ENCODE measurements around the gene RAN. TPM values are rescaled to one million over a fixed set of nuclear protein-coding genes. Genes with fewer than 3 reads are reported as not detected.

The RAN gene
- polyA plus RNA-seq, 1 of the 3 experiments (the other 2 are of a cell fraction), result 865 TPM

- TF ChIP-seq ZBTB33 (IDR thresholded peaks at IDR 0.05; ENCODE audit: borderline replicate concordance, low read depth), result no peak
- no peak for TF ChIP-seq FOSL2 (IDR thresholded peaks at IDR 0.05; ENCODE audit: borderline replicate concordance, low read depth)
- no peak for TF ChIP-seq FOXM1 (IDR thresholded peaks at IDR 0.05; ENCODE audit: low read depth)
- TF ChIP-seq MAX (IDR thresholded peaks at IDR 0.05; ENCODE audit: low read depth), result no peak
- no peak for TF ChIP-seq RAD21 (IDR thresholded peaks at IDR 0.05; ENCODE audit: low read length)
- no peak for TF ChIP-seq USF2 (IDR thresholded peaks at IDR 0.05; ENCODE audit: borderline replicate concordance, low read depth, low read length)
- no peak for TF ChIP-seq FOXJ3 (CRISPR knock-in tag; IDR thresholded peaks at IDR 0.05)
- TF ChIP-seq RCOR1 (IDR thresholded peaks at IDR 0.05; ENCODE audit: low read length), result no peak
- no peak for TF ChIP-seq NFIC (IDR thresholded peaks at IDR 0.05; ENCODE audit: borderline replicate concordance)
Observed at GRCh38 chr12:130873825-130874224, 2.0 kb downstream of the RAN start (continued).

DNA sequence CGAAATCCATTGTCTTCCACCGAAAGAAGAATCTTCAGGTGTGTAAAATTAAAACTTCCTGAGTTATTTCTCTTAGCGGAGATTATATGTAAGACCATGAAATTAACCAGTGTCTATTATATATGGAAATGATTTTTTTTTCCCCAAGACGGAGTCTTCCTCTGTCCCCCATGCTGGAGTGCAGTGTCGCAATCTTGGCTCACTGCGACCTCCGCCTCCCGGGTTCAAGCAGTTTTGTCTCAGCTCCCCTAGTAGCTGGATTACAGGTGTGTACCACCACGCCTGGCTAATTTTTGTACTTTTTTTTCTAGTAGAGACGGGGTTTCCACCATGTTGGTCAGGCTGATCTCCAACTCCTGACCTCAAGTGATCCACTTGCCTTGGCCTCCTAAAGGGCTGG is 2.8 kb downstream of the RAN start:
- 95% methylated on average over 10 of the region's 10 CpGs for WGBS (ENCODE audit: low lambda C conversion rate)
- H3F3A ChIP-seq (replicated peaks; ENCODE audit: insufficient read depth), result peaks cover 58% of the 10 kb centered on the region
- H3K4me3 ChIP-seq (ENCODE audit: low read depth in 2 of 2, low read length in 1 of 2), result no peak overlapping the region
- H3K79me2 ChIP-seq (ENCODE audit: insufficient read depth), result peaks cover 47% of the 10 kb centered on the region
- H4K20me1 ChIP-seq (ENCODE audit: insufficient read depth), result peaks cover 49% of the 10 kb centered on the region
- no peak for DNase-seq
- no peak overlapping the region for H3K27ac ChIP-seq (ENCODE audit: low read depth in 2 of 2, low read length in 1 of 2)
- ChIA-PET POLR2A (no interaction called here), CTCF (no interaction called here)
- TF ChIP-seq FOXJ3 (CRISPR knock-in tag; IDR thresholded peaks at IDR 0.05), result no peak
- no peak for TF ChIP-seq ELF1 (IDR thresholded peaks at IDR 0.05)
- TF ChIP-seq, protein P1, sequence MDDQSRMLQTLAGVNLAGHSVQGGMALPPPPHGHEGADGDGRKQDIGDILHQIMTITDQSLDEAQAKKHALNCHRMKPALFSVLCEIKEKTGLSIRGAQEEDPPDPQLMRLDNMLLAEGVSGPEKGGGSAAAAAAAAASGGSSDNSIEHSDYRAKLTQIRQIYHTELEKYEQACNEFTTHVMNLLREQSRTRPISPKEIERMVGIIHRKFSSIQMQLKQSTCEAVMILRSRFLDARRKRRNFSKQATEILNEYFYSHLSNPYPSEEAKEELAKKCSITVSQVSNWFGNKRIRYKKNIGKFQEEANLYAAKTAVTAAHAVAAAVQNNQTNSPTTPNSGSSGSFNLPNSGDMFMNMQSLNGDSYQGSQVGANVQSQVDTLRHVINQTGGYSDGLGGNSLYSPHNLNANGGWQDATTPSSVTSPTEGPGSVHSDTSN (IDR thresholded peaks at IDR 0.05), result no peak
- no peak for TF ChIP-seq TEAD4 (IDR thresholded peaks at IDR 0.05; ENCODE audit: borderline replicate concordance, insufficient read depth)
- TF ChIP-seq MEF2A (IDR thresholded peaks at IDR 0.05; ENCODE audit: borderline replicate concordance, low read depth), result no peak
- no peak for TF ChIP-seq GABPA (IDR thresholded peaks at IDR 0.05; ENCODE audit: low read depth)
- TF ChIP-seq USF2 (IDR thresholded peaks at IDR 0.05; ENCODE audit: borderline replicate concordance, low read depth, low read length), result no peak
- no peak for TF ChIP-seq NFIC (IDR thresholded peaks at IDR 0.05; ENCODE audit: borderline replicate concordance)
- peaks cover 48 to 52% of the 10 kb centered on the region in 2 experiments for H3K36me3 ChIP-seq (replicated peaks in 1 of 2; ENCODE audit: control insufficient read depth in 1 of 2, insufficient read depth in 2 of 2, low read length in 1 of 2)
- H3K4me2 ChIP-seq, result peak overlapping the region; percentile 94; the same call in 1 of the 2 replicates
- no peaks in the 10 kb centered on the region for H3K27me3 ChIP-seq (ENCODE audit: insufficient read depth)
- H3K9ac ChIP-seq, result no peak overlapping the region
- no peaks in the 10 kb centered on the region for H3K9me3 ChIP-seq
- peaks cover 9 to 11% of the 10 kb centered on the region in 2 experiments; a peak in 3 of 4 replicates for H3K4me1 ChIP-seq (ENCODE audit: control insufficient read depth in 1 of 2, insufficient read depth in 2 of 2, low read depth in 1 of 2, low read length in 1 of 2)
- H2AFZ ChIP-seq (ENCODE audit: low read depth), result no peak overlapping the region
- no peaks in the 10 kb centered on the region for H3K9me2 ChIP-seq

Data from SK-N-SH (cell line).